PC-9 (cell line): ENCODE measurements around the gene AUTS2. TPM values are rescaled to one million over a fixed set of nuclear protein-coding genes. Genes with fewer than 3 reads are reported as not detected.

Experiments used
- BruUV-seq: library from RNA; stranded (reverse); fragments of 400-500 nt; replicated peaks from 2 replicates; lab custom pipeline; 2021; lab: Mats Ljungman, UMichigan
- CTCF ChIA-PET: fragments of 300-600 bp; sonication (Branson Sonifier 250); formaldehyde crosslinking; loops from one replicate; lab custom pipeline; 2022; ENCODE audit warnings: antibody characterized with exemption; lab: Charles Lee
- POLR2A ChIA-PET: fragments of 300-600 bp; sonication (Branson Sonifier 250); formaldehyde crosslinking; loops from one replicate; lab custom pipeline; 2022; ENCODE audit warnings: antibody characterized with exemption; ENCODE audit not compliant: unreplicated experiment; lab: Charles Lee
- DNase-seq, 2 experiments: peaks; one replicate each; pipeline versions ENCODE4 v3.0.0 to v3.0.0-alpha.2; 2015 to 2022; ENCODE audit warnings: mixed read lengths in 1 of 2
- H2AFZ ChIP-seq: fragments of 200-600 bp; sonication (generic); 2 replicates; pipeline ENCODE4 v1.8.1; 2017; ENCODE audit warnings: antibody characterized with exemption
- H3F3A ChIP-seq: fragments of 200-600 bp; sonication (generic); 2 replicates; pipeline ENCODE4 v1.8.1; 2017; ENCODE audit warnings: antibody characterized with exemption, mild to moderate bottlenecking, low read depth; ENCODE audit not compliant: insufficient read depth
- H3K27ac ChIP-seq: fragments of 200-600 bp; sonication (generic); 2 replicates; pipeline ENCODE4 v1.6.1; 2016; ENCODE audit warnings: mixed run types
- H3K27me3 ChIP-seq: fragments of 200-600 bp; sonication (generic); 2 replicates; pipeline ENCODE4 v1.6.1; 2016; ENCODE audit warnings: low read depth, mixed run types; ENCODE audit not compliant: insufficient read depth
- H3K36me3 ChIP-seq: fragments of 200-600 bp; sonication (generic); 2 replicates; pipeline ENCODE4 v1.6.1; 2016; ENCODE audit warnings: low read depth, mixed run types
- H3K4me1 ChIP-seq: fragments of 200-600 bp; sonication (generic); replicated peaks from 2 replicates; pipeline ENCODE4 v1.6.1; 2016; ENCODE audit warnings: mixed run types; ENCODE audit not compliant: insufficient read depth
- H3K4me2 ChIP-seq: fragments of 200-600 bp; sonication (generic); 2 replicates; pipeline ENCODE4 v1.6.1; 2017; ENCODE audit warnings: mixed run types
- H3K4me3 ChIP-seq: fragments of 200-600 bp; sonication (generic); 2 replicates; pipeline ENCODE4 v1.6.1; 2016; ENCODE audit warnings: mixed run types
- H3K79me2 ChIP-seq: fragments of 200-600 bp; sonication (generic); 2 replicates; pipeline ENCODE4 v1.6.1; 2017; ENCODE audit warnings: low read depth, mixed run types
- H3K9me2 ChIP-seq: fragments of 200-600 bp; sonication (generic); 2 replicates; pipeline ENCODE4 v1.8.1; 2017; ENCODE audit warnings: mild to moderate bottlenecking; ENCODE audit not compliant: insufficient read depth
- H3K9me3 ChIP-seq: fragments of 200-600 bp; sonication (generic); 2 replicates; pipeline ENCODE4 v1.8.1; 2016; ENCODE audit warnings: low read depth; ENCODE audit not compliant: insufficient read depth
- H4K20me1 ChIP-seq: fragments of 200-600 bp; sonication (generic); 2 replicates; pipeline ENCODE4 v1.8.1; 2017; ENCODE audit not compliant: insufficient read depth
- CTCF ChIP-seq: fragments of 200-600 bp; sonication (generic); conservative IDR thresholded peaks from 2 replicates; pipeline ENCODE4 v1.6.1; 2017; ENCODE audit warnings: mixed run types, antibody characterized with exemption, mild to moderate bottlenecking, moderate library complexity
- EZH2 ChIP-seq: fragments of 200-600 bp; sonication (generic); IDR thresholded peaks from 2 replicates; pipeline ENCODE4 v1.8.0; 2017; ENCODE audit warnings: antibody characterized with exemption, low read depth
- intact Hi-C: fragments of 100-400 bp; cut with micrococcal nuclease; formaldehyde crosslinking; loops from one replicate; pipeline ENCODE4 v1.10.0; 2022; ENCODE audit not compliant: unreplicated experiment
- total RNA-seq: library from RNA; stranded (reverse); gene quantifications from 2 replicates; pipeline ENCODE4 v1.2.3, GENCODE V29; 2021

The AUTS2 gene
- total RNA-seq, 1 experiment from 2014 or later: not detected

- TF ChIP-seq CTCF (no peak), EZH2 (no peak)
- no TSS peak for BruUV-seq
- H3K27ac ChIP-seq: no peak overlapping the region
- no peaks in the 10 kb centered on the region for H3K79me2 ChIP-seq
- no peaks in the 10 kb centered on the region for H3K9me3 ChIP-seq
- no peak overlapping the region for H2AFZ ChIP-seq
- no peak overlapping the region for H3K4me2 ChIP-seq
- no peaks in the 10 kb centered on the region for H3K4me1 ChIP-seq
- intact Hi-C loops: no loop called here
- H3K27me3 ChIP-seq: no peaks in the 10 kb centered on the region
- no peaks in the 10 kb centered on the region for H3F3A ChIP-seq
- H3K36me3 ChIP-seq: no peaks in the 10 kb centered on the region
- no peak for DNase-seq
- CTCF ChIA-PET: no interaction called here
- no peaks in the 10 kb centered on the region for H3K9me2 ChIP-seq
- H3K4me3 ChIP-seq: no peak overlapping the region
- POLR2A ChIA-PET: no interaction called here
- no peaks in the 10 kb centered on the region for H4K20me1 ChIP-seq
These were observed 465.7 kb downstream of the AUTS2 start for GRCh38 chr7:70063927-70064326.

GRCh38 chr7:70066844-70067243 lies 468.6 kb downstream of the AUTS2 start:
- H3F3A ChIP-seq: no peaks in the 10 kb centered on the region
- no peaks in the 10 kb centered on the region for H3K79me2 ChIP-seq
- no peaks in the 10 kb centered on the region for H3K27me3 ChIP-seq
- no peak for DNase-seq
- H3K4me1 ChIP-seq: no peaks in the 10 kb centered on the region
- H3K36me3 ChIP-seq: no peaks in the 10 kb centered on the region
- no peak overlapping the region for H3K4me2 ChIP-seq
- no peak for TF ChIP-seq CTCF
- no peak for TF ChIP-seq EZH2
- H2AFZ ChIP-seq: no peak overlapping the region
- no peaks in the 10 kb centered on the region for H3K9me2 ChIP-seq
- H3K27ac ChIP-seq: no peak overlapping the region
- no peaks in the 10 kb centered on the region for H3K9me3 ChIP-seq
- H3K4me3 ChIP-seq: no peak overlapping the region
- H4K20me1 ChIP-seq: no peaks in the 10 kb centered on the region
- intact Hi-C loops: no loop called here
- POLR2A ChIA-PET: no interaction called here
- CTCF ChIA-PET: no interaction called here
- no TSS peak for BruUV-seq

- H3K27ac ChIP-seq: no peak overlapping the region
- ChIA-PET CTCF (no interaction called here), POLR2A (no interaction called here)
- H3K36me3 ChIP-seq: no peaks in the 10 kb centered on the region
- H3F3A ChIP-seq: no peaks in the 10 kb centered on the region
- intact Hi-C loops: no loop called here
- H3K79me2 ChIP-seq: no peaks in the 10 kb centered on the region
- no peaks in the 10 kb centered on the region for H3K27me3 ChIP-seq
- H3K9me2 ChIP-seq: no peaks in the 10 kb centered on the region
- no peak for TF ChIP-seq CTCF
- TF ChIP-seq EZH2: no peak
- H3K4me2 ChIP-seq: no peak overlapping the region
- DNase-seq: no peak
- no peaks in the 10 kb centered on the region for H3K4me1 ChIP-seq
- H3K9me3 ChIP-seq: no peaks in the 10 kb centered on the region
- no TSS peak for BruUV-seq
- H3K4me3 ChIP-seq: no peak overlapping the region
- H2AFZ ChIP-seq: no peak overlapping the region
- no peaks in the 10 kb centered on the region for H4K20me1 ChIP-seq
These were observed 470.3 kb downstream of the AUTS2 start for GRCh38 chr7:70068531-70068930.
